ENCODE results near the gene SLC35A2.
"Not testable (repeated sequence)": the region's sequence is repeated elsewhere in the genome, so short reads cannot be mapped to it uniquely, and the experiment has no call there.

SLC35A2 gene

GRCh38 chrX:48890934-48891401 lies 20.5 kb downstream of the SLC35A2 start:
- DNase-seq (ENCODE audit: low read depth in 2 of 2) = no peak
- no peak for TF ChIP-seq CTCF (IDR thresholded peaks at IDR 0.05; ENCODE audit: low read depth, low read length)
- H3K4me3 ChIP-seq (replicated peaks in 1 of 2; ENCODE audit: low read depth in 2 of 2, low read length in 2 of 2) = peak overlapping the region; percentile 39 to 52

GRCh38 chrX:48890296-48890925 lies 21.0 kb downstream of the SLC35A2 start:
- DNase-seq (ENCODE audit: low read depth in 2 of 2) = no peak
- peak overlapping the region in 1 of 2 donors; percentile 52 for H3K4me3 ChIP-seq (replicated peaks in 1 of 2; ENCODE audit: low read depth in 2 of 2, low read length in 2 of 2)
- no peak for TF ChIP-seq CTCF (IDR thresholded peaks at IDR 0.05; ENCODE audit: low read depth, low read length)

- DNase-seq (ENCODE audit: low read depth in 2 of 2); H3K4me3 ChIP-seq (replicated peaks in 1 of 2; ENCODE audit: low read depth in 2 of 2, low read length in 2 of 2): not testable (repeated sequence)
Measured at GRCh38 chrX:48886586-48886985, 24.9 kb downstream of the SLC35A2 start.

- no peak for TF ChIP-seq CTCF (IDR thresholded peaks at IDR 0.05; ENCODE audit: low read depth, low read length)
- no peak overlapping the region for H3K4me3 ChIP-seq (replicated peaks in 1 of 2; ENCODE audit: low read depth in 2 of 2, low read length in 2 of 2)
- no peak for DNase-seq (ENCODE audit: low read depth in 2 of 2)
Measured at GRCh38 chrX:48883729-48884128, 27.7 kb downstream of the SLC35A2 start.

GRCh38 chrX:48876944-48877343 lies 34.5 kb downstream of the SLC35A2 start:
- H3K4me3 ChIP-seq (replicated peaks in 1 of 2; ENCODE audit: low read depth in 2 of 2, low read length in 2 of 2); DNase-seq (ENCODE audit: low read depth in 2 of 2): not testable (repeated sequence)

- DNase-seq (ENCODE audit: low read depth in 2 of 2) = not testable (repeated sequence)
Measured at GRCh38 chrX:48872017-48872416, 39.4 kb downstream of the SLC35A2 start.

GRCh38 chrX:48864210-48864609 lies 47.2 kb downstream of the SLC35A2 start:
- no peak for TF ChIP-seq CTCF (IDR thresholded peaks at IDR 0.05; ENCODE audit: low read depth, low read length)
- H3K4me3 ChIP-seq (replicated peaks in 1 of 2; ENCODE audit: low read depth in 2 of 2, low read length in 2 of 2) = no peak overlapping the region
- DNase-seq (ENCODE audit: low read depth in 2 of 2) = peak; percentile 25 to 34

More at GRCh38 chrX:48872017-48872416, 39.4 kb downstream of the SLC35A2 start:
- not testable (repeated sequence) for H3K4me3 ChIP-seq (replicated peaks in 1 of 2; ENCODE audit: low read depth in 2 of 2, low read length in 2 of 2)

- H3K4me3 ChIP-seq (replicated peaks in 1 of 2; ENCODE audit: low read depth in 2 of 2, low read length in 2 of 2) = no peak overlapping the region
- peak; percentile 46 for TF ChIP-seq CTCF (IDR thresholded peaks at IDR 0.05; ENCODE audit: low read depth, low read length)
- peak; percentile 3 to 31 for DNase-seq (ENCODE audit: low read depth in 2 of 2)
Measured at GRCh38 chrX:48854898-48855297, 56.5 kb downstream of the SLC35A2 start.

- not testable (repeated sequence) for DNase-seq (ENCODE audit: low read depth in 2 of 2); H3K4me3 ChIP-seq (replicated peaks in 1 of 2; ENCODE audit: low read depth in 2 of 2, low read length in 2 of 2)
Measured at GRCh38 chrX:48854121-48854804, 57.2 kb downstream of the SLC35A2 start.

- H3K4me3 ChIP-seq (replicated peaks in 1 of 2; ENCODE audit: low read depth in 2 of 2, low read length in 2 of 2); DNase-seq (ENCODE audit: low read depth in 2 of 2): not testable (repeated sequence)
Measured at GRCh38 chrX:48853494-48853893, 58.0 kb downstream of the SLC35A2 start.
